ENCODE data around the gene NMB.

NMB gene

DNA sequence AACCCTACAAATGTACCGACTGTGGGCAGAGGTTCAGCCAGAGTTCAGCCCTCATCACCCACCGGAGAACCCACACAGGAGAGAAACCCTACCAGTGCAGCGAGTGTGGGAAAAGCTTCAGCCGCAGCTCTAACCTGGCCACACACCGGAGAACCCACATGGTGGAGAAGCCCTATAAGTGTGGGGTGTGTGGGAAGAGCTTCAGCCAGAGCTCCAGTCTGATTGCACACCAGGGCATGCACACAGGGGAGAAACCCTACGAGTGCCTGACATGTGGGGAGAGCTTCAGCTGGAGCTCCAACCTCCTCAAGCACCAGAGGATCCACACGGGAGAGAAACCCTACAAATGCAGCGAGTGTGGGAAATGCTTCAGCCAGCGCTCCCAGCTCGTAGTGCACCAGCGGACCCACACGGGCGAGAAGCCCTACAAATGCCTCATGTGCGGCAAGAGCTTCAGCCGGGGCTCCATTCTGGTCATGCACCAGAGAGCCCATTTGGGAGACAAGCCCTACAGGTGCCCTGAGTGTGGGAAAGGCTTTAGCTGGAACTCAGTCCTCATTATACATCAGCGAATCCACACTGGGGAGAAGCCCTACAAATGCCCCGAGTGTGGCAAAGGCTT lies 36.5 kb downstream of the NMB start:
- H3K4me3 ChIP-seq (ENCODE audit: low read depth, low read length): no peak overlapping the region
- DNase-seq (ENCODE audit: low read depth, low spot score): no peak
- no peak for TF ChIP-seq CTCF (IDR thresholded peaks at IDR 0.05; ENCODE audit: low read depth, low read length)
- in situ Hi-C loops (cut with HindIII; ENCODE audit: low sequenced_read_pairs): no loop called here

GRCh38 chr15:84620626-84621025 lies 37.4 kb downstream of the NMB start:
- in situ Hi-C loops (cut with HindIII; ENCODE audit: low sequenced_read_pairs): no loop called here
- no peak for DNase-seq (ENCODE audit: low read depth, low spot score)
- no peak for TF ChIP-seq CTCF (IDR thresholded peaks at IDR 0.05; ENCODE audit: low read depth, low read length)
- no peak overlapping the region for H3K4me3 ChIP-seq (ENCODE audit: low read depth, low read length)

GRCh38 chr15:84616235-84616634 lies 41.8 kb downstream of the NMB start:
- in situ Hi-C loops (cut with HindIII; ENCODE audit: low sequenced_read_pairs): no loop called here
- no peak overlapping the region for H3K4me3 ChIP-seq (ENCODE audit: low read depth, low read length)
- no peak for DNase-seq (ENCODE audit: low read depth, low spot score)
- TF ChIP-seq CTCF (IDR thresholded peaks at IDR 0.05; ENCODE audit: low read depth, low read length): no peak

GRCh38 chr15:84611631-84612030 lies 46.4 kb downstream of the NMB start:
- in situ Hi-C loops (cut with HindIII; ENCODE audit: low sequenced_read_pairs): no loop called here
- no peak overlapping the region for H3K4me3 ChIP-seq (ENCODE audit: low read depth, low read length)
- no peak for TF ChIP-seq CTCF (IDR thresholded peaks at IDR 0.05; ENCODE audit: low read depth, low read length)
- no peak for DNase-seq (ENCODE audit: low read depth, low spot score)

DNA sequence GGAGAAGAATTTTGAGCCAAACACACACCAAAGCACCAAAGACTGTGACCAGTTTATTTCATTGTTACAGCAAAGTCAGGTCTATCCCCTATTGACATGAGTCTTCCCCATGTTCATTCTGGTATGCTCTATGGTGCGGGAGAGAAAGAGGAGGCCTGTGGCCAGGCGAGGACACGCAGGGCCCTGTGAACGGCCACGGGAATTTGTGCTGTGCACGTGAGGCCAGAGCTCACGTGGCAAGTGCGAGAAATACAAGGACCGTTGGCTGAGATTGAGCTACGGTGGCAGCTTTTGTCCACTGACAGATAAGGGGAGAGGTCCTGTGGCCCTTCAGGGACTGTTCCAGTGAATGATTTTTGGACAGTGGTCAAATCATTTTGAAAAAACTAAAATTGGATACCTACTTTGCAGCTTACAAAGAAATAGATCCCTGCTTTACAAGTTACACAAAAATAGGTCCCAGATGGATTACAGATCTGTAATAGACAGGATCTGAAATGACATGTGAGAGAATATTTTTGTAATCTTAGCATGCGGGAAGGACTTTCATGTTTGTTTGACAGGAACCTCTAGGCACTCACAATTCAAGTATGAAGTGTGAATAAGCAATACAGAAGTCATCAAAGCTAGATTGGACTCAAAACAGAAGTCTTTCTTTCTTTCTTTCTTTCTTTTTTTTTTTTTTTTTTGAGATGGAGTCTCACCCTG lies 48.0 kb downstream of the NMB start:
- in situ Hi-C loops (cut with HindIII; ENCODE audit: low sequenced_read_pairs): no loop called here
- TF ChIP-seq CTCF (IDR thresholded peaks at IDR 0.05; ENCODE audit: low read depth, low read length): no peak
- DNase-seq (ENCODE audit: low read depth, low spot score): no peak
- no peak overlapping the region for H3K4me3 ChIP-seq (ENCODE audit: low read depth, low read length)

GRCh38 chr15:84608707-84609284 lies 49.2 kb downstream of the NMB start:
- no peak for TF ChIP-seq CTCF (IDR thresholded peaks at IDR 0.05; ENCODE audit: low read depth, low read length)
- H3K4me3 ChIP-seq (ENCODE audit: low read depth, low read length): no peak overlapping the region
- in situ Hi-C loops (cut with HindIII; ENCODE audit: low sequenced_read_pairs): no loop called here
- no peak for DNase-seq (ENCODE audit: low read depth, low spot score)
